ENCODE data around the gene GNG10.
A peak's percentile ranks its signal among the peaks of the same experiment; 100 is the strongest.
"Not testable (repeated sequence)": the region's sequence is repeated elsewhere in the genome, so short reads cannot be mapped to it uniquely, and the experiment has no call there.

The GNG10 gene

GRCh38 chr9:111657051-111657450 lies 4.4 kb upstream of the GNG10 start:
- ATAC-seq = no peak

- no peak for ATAC-seq
Measured at GRCh38 chr9:111658943-111659342, 2.5 kb upstream of the GNG10 start.

GRCh38 chr9:111659691-111660090 lies 1.7 kb upstream of the GNG10 start:
- ATAC-seq = no peak

- peak; percentile 20 to 26 for ATAC-seq
Measured at GRCh38 chr9:111661802-111662521, 557 bp downstream of the GNG10 start.

GRCh38 chr9:111662576-111663300 lies 1.3 kb downstream of the GNG10 start:
- no peak for ATAC-seq

GRCh38 chr9:111663301-111663823 lies 2.0 kb downstream of the GNG10 start:
- ATAC-seq = no peak

- no peak for ATAC-seq
Measured at GRCh38 chr9:111668026-111668573, 6.7 kb downstream of the GNG10 start.

GRCh38 chr9:111668601-111669000 lies 7.2 kb downstream of the GNG10 start:
- not testable (repeated sequence) for ATAC-seq

- ATAC-seq = no peak
Measured at GRCh38 chr9:111674319-111674718, 12.9 kb downstream of the GNG10 start.

GRCh38 chr9:111676116-111676515 lies 14.7 kb downstream of the GNG10 start:
- no peak for ATAC-seq

- ATAC-seq = no peak
Measured at GRCh38 chr9:111678293-111678692, 16.9 kb downstream of the GNG10 start.

- ATAC-seq = no peak
Measured at GRCh38 chr9:111679199-111679598, 17.8 kb downstream of the GNG10 start.

- ATAC-seq = no peak
Measured at GRCh38 chr9:111683392-111683791, 22.0 kb downstream of the GNG10 start.

GRCh38 chr9:111691672-111692329 lies 30.4 kb downstream of the GNG10 start:
- no peak for ATAC-seq

GRCh38 chr9:111696796-111697195 lies 35.4 kb downstream of the GNG10 start:
- no peak for ATAC-seq

- no peak for ATAC-seq
Measured at GRCh38 chr9:111700776-111701175, 39.4 kb downstream of the GNG10 start.

- no peak for ATAC-seq
Measured at GRCh38 chr9:111704503-111704902, 43.1 kb downstream of the GNG10 start.

- ATAC-seq = no peak
Measured at GRCh38 chr9:111711548-111711947, 50.1 kb downstream of the GNG10 start.

- no peak for ATAC-seq
Measured at GRCh38 chr9:111712369-111712768, 51.0 kb downstream of the GNG10 start.

- ATAC-seq = no peak
Measured at GRCh38 chr9:111715471-111715870, 54.1 kb downstream of the GNG10 start.

GRCh38 chr9:111719541-111719940 lies 58.1 kb downstream of the GNG10 start:
- ATAC-seq = no peak

Data from activated CD4-positive, CD25-positive, alpha-beta regulatory T cell treated with anti-CD3 and anti-CD28 coated beads, Interleukin-2, amount 50 U/mL, for 24 hours (primary cell).